ENCODE measurements around the gene XYLB.

Gene XYLB

GRCh38 chr3:38457111-38458003, 110.8 kb downstream of the XYLB start:
- DNase-seq: no peak

- DNase-seq: no peak
These were observed 112.4 kb downstream of the XYLB start for GRCh38 chr3:38458796-38459498.

DNA sequence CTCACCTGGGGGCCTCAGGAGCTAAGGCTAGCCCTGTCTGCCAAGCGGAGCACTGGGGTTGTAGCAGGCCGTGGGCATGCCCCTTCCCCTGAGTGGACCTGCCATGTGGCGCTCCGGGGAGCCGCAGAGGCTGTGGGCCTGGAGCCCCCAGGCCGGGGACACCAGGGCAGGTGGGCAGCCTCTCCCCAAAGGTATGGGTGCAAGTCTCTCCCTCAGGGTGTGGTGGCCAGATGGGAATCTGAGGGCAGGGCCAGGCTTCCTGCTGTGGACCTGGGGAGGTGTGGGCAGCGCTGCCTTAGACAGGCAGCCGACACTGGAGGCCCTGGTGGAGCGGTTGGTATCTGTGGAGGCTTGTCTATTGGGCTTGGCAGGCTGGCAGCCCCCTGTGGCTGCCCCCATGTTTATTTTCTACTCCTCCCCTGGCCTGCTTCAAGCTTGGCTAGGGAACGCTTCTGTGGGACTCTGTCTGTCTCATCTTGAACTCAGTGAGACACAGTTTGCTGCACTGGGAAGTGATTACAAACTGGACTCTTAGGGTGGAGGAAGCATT, 113.0 kb downstream of the XYLB start:
- no peak for DNase-seq

- DNase-seq: no peak
These were observed 114.0 kb downstream of the XYLB start for GRCh38 chr3:38460377-38461270.

Measured in NCI-H2227 treated with DMSO at 0.1 percent for 48 hours (cell line).